Measurements from ENCODE around the gene MCC. TPM values are rescaled to one million over a fixed set of nuclear protein-coding genes. Genes with fewer than 3 reads are reported as not detected.

MCC gene
- polyA plus RNA-seq, 1 donor (not counting 4 experiments of a cell fraction or from before 2014, with no cell fraction given) = 24.6 TPM

GRCh38 chr5:113317636-113318035, 170.6 kb downstream of the MCC start:
- Histone ChIP-seq H3K27ac (ENCODE audit: control insufficient read depth, insufficient read depth, low read length) (no peak overlapping the region), H3K36me3 (ENCODE audit: control insufficient read depth in 2 of 2, extremely low read depth in 1 of 2, insufficient read depth in 2 of 2, low read length in 2 of 2) (no peaks in the 10 kb centered on the region), H3K9ac (ENCODE audit: control insufficient read depth, extremely low read depth, insufficient read depth, low read length) (no peak overlapping the region), H3K27me3 (ENCODE audit: control insufficient read depth, extremely low read depth, insufficient read depth, low read length) (no peaks in the 10 kb centered on the region), H3K79me2 (ENCODE audit: control insufficient read depth, insufficient read depth, low read length) (no peaks in the 10 kb centered on the region), H4K20me1 (ENCODE audit: control insufficient read depth, extremely low read depth, insufficient read depth, low read length) (no peaks in the 10 kb centered on the region), H3K4me1 (ENCODE audit: control insufficient read depth, extremely low read depth, insufficient read depth, low read length) (peaks cover 6% of the 10 kb centered on the region), H3K4me3 (ENCODE audit: control insufficient read depth in 2 of 3, extremely low read depth in 1 of 3, insufficient read depth in 2 of 3, low read depth in 1 of 3, low read length in 3 of 3) (no peak overlapping the region), H3K9me1 (ENCODE audit: control insufficient read depth, extremely low read depth, insufficient read depth, low read length) (no peaks in the 10 kb centered on the region), H3K4me2 (ENCODE audit: control insufficient read depth, extremely low read depth, insufficient read depth, low read depth, low read length) (no peak overlapping the region), H2AFZ (ENCODE audit: control insufficient read depth, low read length) (no peak overlapping the region), H3K9me3 (ENCODE audit: control insufficient read depth, low read depth, low read length) (no peaks in the 10 kb centered on the region)
- DNase-seq (ENCODE audit: low read depth, low spot score) (no peak), FAIRE-seq (no peak)
- TF ChIP-seq EZH2 (IDR thresholded peaks at IDR 0.05; ENCODE audit: low read length) (no peak), CTCF (optimal IDR thresholded peaks at IDR 0.05 in 1 of 3, IDR thresholded peaks at IDR 0.05 in 1 of 3, conservative IDR thresholded peaks at IDR 0.05 in 1 of 3; ENCODE audit: extremely low read depth in 1 of 3, insufficient read depth in 2 of 3, low read length in 3 of 3) (no peak)
- dilution Hi-C loops (cut with MboI; ENCODE audit: extremely low pct_ligation_motif_present, low sequenced_read_pairs) = no loop called here

GRCh38 chr5:113311301-113311700, 177.0 kb downstream of the MCC start:
- H2AFZ ChIP-seq (ENCODE audit: control insufficient read depth, low read length) = no peak overlapping the region
- no peaks in the 10 kb centered on the region for H3K79me2 ChIP-seq (ENCODE audit: control insufficient read depth, insufficient read depth, low read length)
- peaks cover 8% of the 10 kb centered on the region for H3K4me1 ChIP-seq (ENCODE audit: control insufficient read depth, extremely low read depth, insufficient read depth, low read length)
- dilution Hi-C loops (cut with MboI; ENCODE audit: extremely low pct_ligation_motif_present, low sequenced_read_pairs) = no loop called here
- no peaks in the 10 kb centered on the region for H3K36me3 ChIP-seq (ENCODE audit: control insufficient read depth in 2 of 2, extremely low read depth in 1 of 2, insufficient read depth in 2 of 2, low read length in 2 of 2)
- no peak overlapping the region for H3K9ac ChIP-seq (ENCODE audit: control insufficient read depth, extremely low read depth, insufficient read depth, low read length)
- no peaks in the 10 kb centered on the region for H4K20me1 ChIP-seq (ENCODE audit: control insufficient read depth, extremely low read depth, insufficient read depth, low read length)
- H3K27me3 ChIP-seq (ENCODE audit: control insufficient read depth, extremely low read depth, insufficient read depth, low read length) = no peaks in the 10 kb centered on the region
- TF ChIP-seq EZH2 (IDR thresholded peaks at IDR 0.05; ENCODE audit: low read length) (no peak), CTCF (optimal IDR thresholded peaks at IDR 0.05 in 1 of 3, IDR thresholded peaks at IDR 0.05 in 1 of 3, conservative IDR thresholded peaks at IDR 0.05 in 1 of 3; ENCODE audit: extremely low read depth in 1 of 3, insufficient read depth in 2 of 3, low read length in 3 of 3) (no peak)
- H3K4me2 ChIP-seq (ENCODE audit: control insufficient read depth, extremely low read depth, insufficient read depth, low read depth, low read length) = no peak overlapping the region
- FAIRE-seq (no peak), DNase-seq (ENCODE audit: low read depth, low spot score) (no peak)
- no peaks in the 10 kb centered on the region for H3K9me1 ChIP-seq (ENCODE audit: control insufficient read depth, extremely low read depth, insufficient read depth, low read length)
- H3K4me3 ChIP-seq (ENCODE audit: control insufficient read depth in 2 of 3, extremely low read depth in 1 of 3, insufficient read depth in 2 of 3, low read depth in 1 of 3, low read length in 3 of 3) = no peak overlapping the region
- no peak overlapping the region for H3K27ac ChIP-seq (ENCODE audit: control insufficient read depth, insufficient read depth, low read length)
- H3K9me3 ChIP-seq (ENCODE audit: control insufficient read depth, low read depth, low read length) = no peaks in the 10 kb centered on the region
